GM21526 (cell line): ENCODE data around the gene WWOX.

ENCODE experiments used
- ATAC-seq: cut with Tn5 transposase; IDR thresholded peaks from one replicate; pipeline ENCODE4 v1.9.1; 2021; ENCODE audit warnings: moderate library complexity; ENCODE audit not compliant: unreplicated experiment, low FRiP score

WWOX gene

GRCh38 chr16:78421181-78421708, 321.8 kb downstream of the WWOX start:
- no peak for ATAC-seq

DNA sequence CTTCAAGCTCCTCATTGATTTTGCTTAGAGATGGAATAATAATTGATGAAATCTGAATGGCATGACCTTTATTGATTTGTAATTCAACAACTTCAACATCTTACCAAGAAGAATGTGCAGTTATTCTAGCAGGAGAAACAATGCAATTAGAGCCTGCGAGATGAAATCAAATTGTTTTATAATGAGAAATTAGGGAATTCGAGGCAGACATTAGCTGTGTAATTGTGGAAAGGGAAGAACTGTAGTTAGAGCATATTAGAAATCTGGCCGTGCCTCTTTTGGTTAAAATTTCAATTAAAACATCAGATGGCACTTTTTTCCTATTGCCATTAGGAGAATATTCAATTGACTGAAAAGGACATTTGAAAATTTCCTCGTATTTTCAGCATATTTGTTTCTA, 325.8 kb downstream of the WWOX start:
- ATAC-seq, result no peak

- ATAC-seq, result no peak
Observed at GRCh38 chr16:78425891-78426510, 326.5 kb downstream of the WWOX start.

DNA sequence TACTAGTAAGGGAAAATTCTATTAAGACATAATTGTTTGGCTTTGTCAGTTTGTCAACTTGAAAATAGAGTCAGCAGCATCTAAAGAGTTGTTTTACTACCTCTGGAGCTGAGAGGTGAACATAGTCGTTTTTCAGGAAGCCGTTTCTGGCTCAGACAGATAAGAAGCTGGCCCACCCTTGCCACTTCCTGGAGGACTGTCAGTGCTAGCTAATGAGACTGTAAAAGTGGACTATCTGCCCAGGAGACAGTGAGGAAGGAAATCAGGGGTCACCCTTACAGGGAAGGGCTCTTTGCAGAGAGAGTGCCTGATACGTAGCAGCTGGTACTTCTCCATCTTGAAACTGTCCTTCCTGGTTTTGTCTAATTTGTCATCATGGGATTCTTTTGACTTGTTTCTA, 328.7 kb downstream of the WWOX start:
- no peak for ATAC-seq

DNA sequence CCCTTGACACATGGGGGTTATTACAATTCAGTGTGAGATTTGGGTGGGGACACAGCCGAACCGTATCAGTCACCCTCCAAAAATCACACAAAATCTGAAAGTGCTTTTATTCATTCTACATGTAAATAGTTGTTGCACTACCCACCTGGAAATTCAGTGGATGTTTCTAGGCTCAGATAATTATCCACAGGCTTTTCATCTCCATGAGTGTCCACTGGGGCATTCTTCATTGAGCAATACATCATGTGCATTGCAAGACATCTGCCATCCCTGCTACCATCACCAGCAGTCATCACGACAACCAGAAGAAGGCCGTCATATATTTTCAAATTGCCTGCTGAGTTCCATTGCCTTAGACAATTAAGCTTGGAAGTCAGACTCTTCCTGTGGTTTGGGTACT, 330.8 kb downstream of the WWOX start:
- ATAC-seq, result no peak

GRCh38 chr16:78431004-78431670, 331.7 kb downstream of the WWOX start:
- ATAC-seq, result no peak

- no peak for ATAC-seq
Observed at GRCh38 chr16:78431701-78432100, 332.2 kb downstream of the WWOX start.

DNA sequence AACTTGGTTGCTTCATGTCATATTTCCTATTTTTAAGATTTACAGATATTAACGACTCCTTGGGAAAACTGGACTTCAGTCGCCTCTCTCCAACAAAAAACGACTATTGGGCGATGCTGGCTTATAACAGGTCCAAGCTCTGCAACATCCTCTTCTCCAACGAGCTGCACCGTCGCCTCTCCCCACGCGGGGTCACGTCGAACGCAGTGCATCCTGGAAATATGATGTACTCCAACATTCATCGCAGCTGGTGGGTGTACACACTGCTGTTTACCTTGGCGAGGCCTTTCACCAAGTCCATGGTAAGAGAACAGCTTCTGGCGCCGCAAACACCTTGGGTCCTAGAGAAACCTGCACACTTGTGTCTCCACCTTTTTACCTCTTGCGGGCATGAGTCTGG, 333.0 kb downstream of the WWOX start:
- ATAC-seq, result no peak

GRCh38 chr16:78433116-78433515, 333.7 kb downstream of the WWOX start:
- no peak for ATAC-seq

DNA sequence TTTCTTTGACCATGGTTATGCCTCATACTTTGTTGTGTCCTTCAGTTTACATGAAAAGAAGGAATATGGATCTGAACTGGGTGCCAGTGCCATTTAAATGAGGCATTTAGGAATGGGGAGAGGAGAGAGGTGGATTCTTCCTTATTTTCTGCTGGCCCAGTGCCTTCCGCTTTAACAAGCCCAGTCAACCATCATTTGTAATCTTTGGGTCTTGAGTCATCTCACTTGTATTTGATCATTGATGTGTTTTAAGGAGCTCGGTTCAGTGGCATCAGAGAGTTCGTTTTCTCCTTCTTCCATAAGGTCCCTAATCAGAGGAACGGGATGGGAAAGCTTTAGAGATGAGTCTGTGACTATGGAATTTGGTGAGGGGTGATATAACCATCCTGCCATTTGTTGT, 334.9 kb downstream of the WWOX start:
- no peak for ATAC-seq

- no peak for ATAC-seq
Observed at GRCh38 chr16:78435260-78435659, 335.8 kb downstream of the WWOX start.

GRCh38 chr16:78436023-78436422, 336.6 kb downstream of the WWOX start:
- no peak for ATAC-seq

DNA sequence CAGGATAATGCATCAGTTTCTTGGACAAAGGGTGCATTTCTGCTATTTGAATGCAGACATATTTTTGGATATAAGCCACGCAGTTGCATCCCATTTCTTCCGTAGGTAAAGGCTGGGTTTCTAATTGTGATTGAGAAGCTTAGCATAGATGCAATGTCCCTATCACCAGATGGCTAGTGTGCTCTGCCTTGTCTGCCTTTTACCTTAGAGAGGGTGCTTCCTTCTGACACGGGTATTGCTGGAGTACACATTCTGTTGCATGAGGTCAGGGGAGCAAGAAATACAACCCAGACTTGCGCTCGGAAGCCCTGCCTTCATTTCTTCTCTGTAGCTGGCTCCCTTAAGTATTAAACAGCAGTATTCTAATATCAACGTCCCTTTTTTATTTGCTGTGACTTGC, 337.4 kb downstream of the WWOX start:
- ATAC-seq, result no peak

DNA sequence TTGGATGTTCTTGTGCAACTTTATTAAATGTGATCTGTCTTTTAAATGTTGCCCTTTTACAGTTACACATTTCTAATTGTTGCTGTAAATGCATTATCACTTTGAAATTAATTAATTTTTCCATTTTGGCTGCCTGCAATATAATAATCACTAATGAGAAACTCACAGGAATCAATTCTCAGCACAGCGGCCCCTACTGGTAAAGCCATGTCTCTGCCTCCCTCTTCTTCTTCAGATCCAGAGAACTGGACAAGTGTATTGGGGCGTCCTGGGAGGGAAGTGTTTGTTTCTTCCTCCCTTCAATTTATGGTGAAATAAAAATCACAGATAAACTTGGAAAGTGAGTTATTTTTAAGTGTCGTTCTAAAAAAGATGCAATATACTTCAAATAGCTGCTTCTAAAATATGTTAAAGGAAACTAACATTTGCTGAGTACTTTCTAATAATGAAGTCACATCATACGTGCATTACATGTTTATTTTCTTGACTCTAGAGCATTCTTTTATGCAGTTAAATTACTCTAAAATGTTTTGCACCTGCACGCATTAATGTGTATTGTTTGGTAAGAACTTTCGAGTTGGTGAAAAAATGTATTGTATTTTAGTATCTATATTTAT, 338.0 kb downstream of the WWOX start:
- no peak for ATAC-seq

GRCh38 chr16:78438219-78438618, 338.8 kb downstream of the WWOX start:
- no peak for ATAC-seq

- no peak for ATAC-seq
Observed at GRCh38 chr16:78438632-78439031, 339.2 kb downstream of the WWOX start.

- ATAC-seq, result no peak
Observed at GRCh38 chr16:78439646-78440045, 340.2 kb downstream of the WWOX start.

DNA sequence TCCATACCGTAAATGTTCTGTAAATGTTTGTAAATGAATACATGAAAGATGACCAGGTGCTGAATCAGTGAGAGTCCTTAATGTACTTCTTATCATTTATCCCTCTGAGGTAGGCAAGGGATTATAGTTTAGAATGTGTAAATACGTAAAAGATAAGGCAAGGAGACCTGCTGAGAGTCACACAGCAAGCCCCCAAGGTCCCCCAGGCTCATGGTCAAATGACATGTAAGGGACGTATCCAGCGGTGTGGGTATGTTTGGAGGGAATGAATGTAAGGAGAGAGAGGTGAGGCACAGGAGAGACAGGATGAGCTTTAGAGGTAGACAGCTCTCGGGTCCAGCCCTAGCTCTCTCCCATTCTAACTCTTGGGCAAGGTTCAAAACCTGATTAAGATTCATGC, 341.8 kb downstream of the WWOX start:
- no peak for ATAC-seq

- no peak for ATAC-seq
Observed at GRCh38 chr16:78443542-78444364, 344.3 kb downstream of the WWOX start.

DNA sequence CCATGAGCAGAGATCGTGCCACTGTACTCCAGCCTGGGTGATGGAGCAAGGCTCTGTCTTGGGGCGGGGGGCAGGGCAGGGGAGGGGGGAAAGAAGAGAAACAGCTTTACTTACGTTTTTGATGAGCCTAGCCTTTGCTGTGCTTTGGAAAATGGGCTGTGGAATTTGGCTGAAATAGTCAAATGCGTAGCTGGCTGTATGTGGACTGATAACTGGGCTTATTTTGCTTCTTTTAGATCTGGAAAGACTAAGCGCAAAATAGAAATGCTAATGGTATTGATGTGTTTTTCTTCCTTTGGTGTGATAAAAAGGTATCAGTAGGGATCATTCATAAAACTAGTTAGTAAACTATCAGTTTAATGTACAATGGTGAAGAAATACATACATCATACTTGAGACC, 346.4 kb downstream of the WWOX start:
- no peak for ATAC-seq

DNA sequence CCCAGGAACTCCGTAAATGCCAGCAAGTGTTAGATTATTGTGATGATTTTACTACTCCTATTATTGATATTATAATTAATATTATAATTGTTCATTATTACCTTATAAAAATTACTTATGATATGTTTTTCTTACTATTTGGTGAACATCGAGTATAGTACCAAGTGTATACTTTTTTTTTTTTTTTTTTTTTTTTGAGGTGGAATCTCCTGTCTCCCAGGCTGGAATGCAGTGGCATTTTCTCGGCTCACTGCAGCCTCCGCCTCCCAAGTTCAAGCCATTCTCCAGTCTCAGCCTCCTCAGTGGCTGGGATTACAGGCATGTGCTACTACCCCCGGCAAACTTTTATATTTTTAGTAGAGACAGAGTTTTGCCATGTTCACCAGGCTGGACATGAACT, 347.0 kb downstream of the WWOX start:
- ATAC-seq, result no peak
